ENCODE measurements around the gene VPS37C.

Gene VPS37C

GRCh38 chr11:61174273-61174672 lies 13.0 kb upstream of the VPS37C start:
- no peak for DNase-seq (ENCODE audit: low read depth)
- no peak for TF ChIP-seq CTCF (IDR thresholded peaks at IDR 0.05; ENCODE audit: control insufficient read depth, insufficient read depth, low read depth, low read length, missing control alignments)
- no peak overlapping the region for H3K4me3 ChIP-seq (ENCODE audit: control insufficient read depth, low read depth, low read length)

GRCh38 chr11:61173456-61173855 lies 12.2 kb upstream of the VPS37C start:
- peak; percentile 47 for TF ChIP-seq CTCF (IDR thresholded peaks at IDR 0.05; ENCODE audit: control insufficient read depth, insufficient read depth, low read depth, low read length, missing control alignments)
- no peak for DNase-seq (ENCODE audit: low read depth)
- no peak overlapping the region for H3K4me3 ChIP-seq (ENCODE audit: control insufficient read depth, low read depth, low read length)

GRCh38 chr11:61172888-61173287 lies 11.7 kb upstream of the VPS37C start:
- TF ChIP-seq CTCF (IDR thresholded peaks at IDR 0.05; ENCODE audit: control insufficient read depth, insufficient read depth, low read depth, low read length, missing control alignments) = no peak
- no peak for DNase-seq (ENCODE audit: low read depth)

GRCh38 chr11:61172356-61172755 lies 11.1 kb upstream of the VPS37C start:
- no peak for DNase-seq (ENCODE audit: low read depth)
- no peak for TF ChIP-seq CTCF (IDR thresholded peaks at IDR 0.05; ENCODE audit: control insufficient read depth, insufficient read depth, low read depth, low read length, missing control alignments)
- H3K4me3 ChIP-seq (ENCODE audit: control insufficient read depth, low read depth, low read length) = no peak overlapping the region

More at GRCh38 chr11:61172888-61173287, 11.7 kb upstream of the VPS37C start:
- H3K4me3 ChIP-seq (ENCODE audit: control insufficient read depth, low read depth, low read length) = no peak overlapping the region

GRCh38 chr11:61171907-61172306 lies 10.7 kb upstream of the VPS37C start:
- H3K4me3 ChIP-seq (ENCODE audit: control insufficient read depth, low read depth, low read length) = no peak overlapping the region
- TF ChIP-seq CTCF (IDR thresholded peaks at IDR 0.05; ENCODE audit: control insufficient read depth, insufficient read depth, low read depth, low read length, missing control alignments) = no peak
- no peak for DNase-seq (ENCODE audit: low read depth)

GRCh38 chr11:61170566-61170965 lies 9.3 kb upstream of the VPS37C start:
- no peak overlapping the region for H3K4me3 ChIP-seq (ENCODE audit: control insufficient read depth, low read depth, low read length)
- DNase-seq (ENCODE audit: low read depth) = no peak
- no peak for TF ChIP-seq CTCF (IDR thresholded peaks at IDR 0.05; ENCODE audit: control insufficient read depth, insufficient read depth, low read depth, low read length, missing control alignments)

GRCh38 chr11:61168800-61169199 lies 7.6 kb upstream of the VPS37C start:
- no peak for DNase-seq (ENCODE audit: low read depth)
- TF ChIP-seq CTCF (IDR thresholded peaks at IDR 0.05; ENCODE audit: control insufficient read depth, insufficient read depth, low read depth, low read length, missing control alignments) = no peak
- no peak overlapping the region for H3K4me3 ChIP-seq (ENCODE audit: control insufficient read depth, low read depth, low read length)

Data from AG09309 (cell line).